ENCODE measurements around the gene SUPT5H. TPM values are rescaled to one million over a fixed set of nuclear protein-coding genes. Genes with fewer than 3 reads are reported as not detected.

Gene SUPT5H
- total and polyA plus RNA-seq, 10 of the 15 experiments (the other 5 are each of a cell fraction or from before 2014, with no cell fraction given) = 27.2 to 194 (median 83.6) TPM

GRCh38 chr19:39502640-39503417, 57.4 kb downstream of the SUPT5H start:
- Histone ChIP-seq H3K27me3 (replicated peaks in 1 of 2; ENCODE audit: control insufficient read depth in 2 of 2, insufficient read depth in 2 of 2, low read length in 1 of 2) (peaks cover 0 to 16% of the 10 kb centered on the region in 2 experiments; a peak in 3 of 4 replicates), H3K27ac (ENCODE audit: control insufficient read depth, insufficient read depth) (no peak overlapping the region), H3K4me1 (ENCODE audit: control insufficient read depth, insufficient read depth, low read length) (peaks cover 15% of the 10 kb centered on the region), H2AFZ (ENCODE audit: control insufficient read depth, low read depth, low read length) (peak overlapping the region; percentile 47), H3K9ac (ENCODE audit: control insufficient read depth, insufficient read depth, low read length) (no peak overlapping the region), H3K79me2 (ENCODE audit: control insufficient read depth, insufficient read depth, low read length) (no peaks in the 10 kb centered on the region), H3K4me2 (ENCODE audit: control insufficient read depth, insufficient read depth) (no peak overlapping the region; the same call in 1 of the 2 replicates), H3K4me3 (no peak overlapping the region), H3K36me3 (ENCODE audit: control insufficient read depth in 2 of 2, insufficient read depth in 2 of 2, low read length in 1 of 2) (no peaks in the 10 kb centered on the region), H3K9me3 (replicated peaks; ENCODE audit: control insufficient read depth, insufficient read depth, low read length) (no peaks in the 10 kb centered on the region; the same call in 2 of the 3 replicates), H4K20me1 (ENCODE audit: control insufficient read depth, insufficient read depth) (no peaks in the 10 kb centered on the region)
- SMC1A ChIA-PET (ENCODE audit: uncharacterized antibody, unreplicated experiment) = interaction anchor here (0.8 to 1.8 kb wide), 3 partner anchors 33 to 170 kb away, joined by 3 to 7 read pairs (median 4); no protein-coding TSS in a partner anchor
- POLR2A ChIA-PET = interaction anchor here (0.8 kb wide), 1 partner anchor 63 kb away, joined by 3 read pairs; no protein-coding TSS in a partner anchor
- DNase-seq (ENCODE audit: low read depth, low spot score) (no peak), ATAC-seq (peak; percentile 46), FAIRE-seq (no peak)
- RAD21 ChIA-PET (ENCODE audit: unreplicated experiment) = interaction anchor here (0.9 to 1.5 kb wide), 4 partner anchors 28 to 88 kb away, joined by 3 to 13 read pairs (median 4); partner anchors contain the start of gene EID2B
- in situ Hi-C loops (cut with MboI) (no loop called here), intact Hi-C loops (cut with micrococcal nuclease; ENCODE audit: unreplicated experiment) (no loop called here)
- CTCF ChIA-PET = interaction anchor here (0.8 to 1.7 kb wide), 12 partner anchors 16 to 381 kb away, joined by 3 to 15 read pairs (median 4); partner anchors contain the start of genes EID2, EID2B and SUPT5H
- WGBS (ENCODE audit: insufficient coverage, insufficient replicate concordance, low lambda C conversion rate, missing lambda C conversion rate) = 43% methylated on average over 29 of the region's 69 CpGs
- BruUV-seq (replicated peaks) = no TSS peak
- TF ChIP-seq STAT1 (conservative IDR thresholded peaks at IDR 0.05) = 0 out of 2 replicates have a peak, but pooled peaks have one; percentile 33
- no peak for TF ChIP-seq KDM1A (IDR thresholded peaks at IDR 0.05; ENCODE audit: borderline replicate concordance)
- no peak for TF ChIP-seq TAF1 (IDR thresholded peaks at IDR 0.05; ENCODE audit: borderline replicate concordance, low read depth, low read length)
- peak; percentile 62 to 91; a peak in 3 of 4 replicates for TF ChIP-seq BHLHE40 (IDR thresholded peaks at IDR 0.05; ENCODE audit: borderline replicate concordance in 1 of 2, low read depth in 2 of 2, low read length in 1 of 2)
- TF ChIP-seq MTA3 (IDR thresholded peaks at IDR 0.05; ENCODE audit: borderline replicate concordance, low read length) = no peak
- TF ChIP-seq NKRF (conservative IDR thresholded peaks at IDR 0.05) = 0 out of 2 replicates have a peak, but pooled peaks have one; percentile 26
- peak; percentile 70 to 80 (median 75) for TF ChIP-seq CTCF (IDR thresholded peaks at IDR 0.05 in 2 of 3, conservative IDR thresholded peaks at IDR 0.05 in 1 of 3; ENCODE audit: control insufficient read depth in 2 of 3, extremely low read depth in 1 of 3, insufficient read depth in 1 of 3, low read depth in 3 of 3, low read length in 3 of 3)
- TF ChIP-seq SMC3 (IDR thresholded peaks at IDR 0.05; ENCODE audit: borderline replicate concordance, low read length) = peak; percentile 23; the same call in 1 of the 2 replicates
- no peak for TF ChIP-seq MLLT1 (IDR thresholded peaks at IDR 0.05)
- TF ChIP-seq MEF2A (IDR thresholded peaks at IDR 0.05; ENCODE audit: insufficient read depth, low read depth, low read length) = no peak
- no peak for TF ChIP-seq ZNF384 (IDR thresholded peaks at IDR 0.05; ENCODE audit: borderline replicate concordance, low read depth, low read length)
- TF ChIP-seq BACH1 (IDR thresholded peaks at IDR 0.05; ENCODE audit: borderline replicate concordance) = peak; percentile 78
- TF ChIP-seq DPF2 (IDR thresholded peaks at IDR 0.05) = peak; percentile 66; the same call in 1 of the 2 replicates
- TF ChIP-seq ZSCAN29 (IDR thresholded peaks at IDR 0.05) = no peak
- no peak for TF ChIP-seq SUPT20H (IDR thresholded peaks at IDR 0.05; ENCODE audit: borderline replicate concordance, control insufficient read depth, low read depth, low read length)
- no peak for TF ChIP-seq NBN (IDR thresholded peaks at IDR 0.05)
- no peak for TF ChIP-seq NR2C1 (IDR thresholded peaks at IDR 0.05)
- no peak for TF ChIP-seq CBX5 (IDR thresholded peaks at IDR 0.05; ENCODE audit: low read depth)

Measured in GM12878 (cell line).